GM23338 (cell line): ENCODE results near the gene PDE3A. TPM values are rescaled to one million over a fixed set of nuclear protein-coding genes. Genes with fewer than 3 reads are reported as not detected.

Experiments used
- ATAC-seq: fragments of 200-7000 bp; cut with Tn5 transposase; 3 replicates; pipeline ENCODE4 v1.9.1; 2020
- DNase-seq: peaks from one replicate; pipeline ENCODE4 v3.0.0-alpha.2; 2015; ENCODE audit warnings: low spot score
- H2AFZ ChIP-seq: fragments of 200-600 bp; sonication (generic); 2 replicates; pipeline ENCODE4 v1.8.0; 2016; ENCODE audit warnings: antibody characterized with exemption, mild to moderate bottlenecking, moderate library complexity
- H3F3A ChIP-seq: fragments of 200-600 bp; sonication (generic); replicated peaks from 2 replicates; pipeline ENCODE4 v1.8.0; 2017; ENCODE audit warnings: antibody characterized with exemption, mixed run types, low read depth
- H3K27ac ChIP-seq: fragments of 200-600 bp; sonication (generic); 2 replicates; pipeline ENCODE4 v1.6.1; 2016; ENCODE audit warnings: low read depth
- H3K27me3 ChIP-seq: fragments of 200-600 bp; sonication (generic); 2 replicates; pipeline ENCODE4 v1.8.0; 2016; ENCODE audit warnings: mild to moderate bottlenecking, mixed run types, moderate library complexity; ENCODE audit not compliant: insufficient read depth
- H3K36me3 ChIP-seq: fragments of 200-600 bp; sonication (generic); 2 replicates; pipeline ENCODE4 v1.8.0; 2016; ENCODE audit warnings: mild to moderate bottlenecking; ENCODE audit not compliant: insufficient read depth
- H3K4me1 ChIP-seq: fragments of 200-600 bp; sonication (generic); 2 replicates; pipeline ENCODE4 v1.8.0; 2016; ENCODE audit warnings: mild to moderate bottlenecking, moderate library complexity; ENCODE audit not compliant: insufficient read depth
- H3K4me2 ChIP-seq: fragments of 200-600 bp; sonication (generic); 2 replicates; pipeline ENCODE4 v1.7.1; 2017; ENCODE audit warnings: mixed run types
- H3K4me3 ChIP-seq: fragments of 200-600 bp; sonication (generic); 2 replicates; pipeline ENCODE4 v1.6.1; 2016; ENCODE audit warnings: mixed run types
- H3K79me2 ChIP-seq: fragments of 200-600 bp; sonication (generic); replicated peaks from 2 replicates; pipeline ENCODE4 v1.8.0; 2017; ENCODE audit warnings: mild to moderate bottlenecking; ENCODE audit not compliant: insufficient read depth
- H3K9me2 ChIP-seq: fragments of 200-600 bp; sonication (generic); 2 replicates; pipeline ENCODE4 v1.8.0; 2017; ENCODE audit not compliant: insufficient read depth
- H4K20me1 ChIP-seq: fragments of 200-600 bp; sonication (generic); replicated peaks from 2 replicates; pipeline ENCODE4 v1.8.0; 2017; ENCODE audit warnings: mild to moderate bottlenecking; ENCODE audit not compliant: insufficient read depth
- H3K27ac Mint-ChIP-seq: 2 replicates; pipeline ENCODE4 v1.8.0; 2020; ENCODE audit warnings: inconsistent platforms, mild to moderate bottlenecking, moderate library complexity, mixed read lengths
- H3K27me3 Mint-ChIP-seq: 3 replicates; pipeline ENCODE4 v1.8.0; 2022; ENCODE audit warnings: low read depth, mild to moderate bottlenecking, moderate library complexity, mixed read lengths, inconsistent platforms; ENCODE audit not compliant: insufficient read depth, poor library complexity
- H3K36me3 Mint-ChIP-seq: 3 replicates; pipeline ENCODE4 v1.8.0; 2021; ENCODE audit warnings: low read depth, mild to moderate bottlenecking, inconsistent platforms, moderate library complexity, mixed read lengths
- H3K4me1 Mint-ChIP-seq: 3 replicates; pipeline ENCODE4 v1.8.0; 2020; ENCODE audit warnings: mild to moderate bottlenecking, inconsistent platforms, mixed read lengths
- H3K4me3 Mint-ChIP-seq: 3 replicates; pipeline ENCODE4 v1.8.0; 2021; ENCODE audit warnings: moderate library complexity, mild to moderate bottlenecking, inconsistent platforms, mixed read lengths
- H3K9me3 Mint-ChIP-seq: 3 replicates; pipeline ENCODE4 v1.8.0; 2020; ENCODE audit warnings: moderate library complexity, mild to moderate bottlenecking, inconsistent platforms, mixed read lengths
- CREB1 ChIP-seq: fragments of 250-450 bp; sonication (Bioruptor Pico); IDR thresholded peaks from 2 replicates; pipeline ENCODE4 v1.5.0; 2020; ENCODE audit warnings: low read depth, mild to moderate bottlenecking, moderate library complexity
- EZH2 ChIP-seq: fragments of 200-600 bp; sonication (generic); IDR thresholded peaks from one replicate; pipeline ENCODE4 v1.8.0; 2017; ENCODE audit warnings: antibody characterized with exemption, mild to moderate bottlenecking, low read depth; ENCODE audit not compliant: unreplicated experiment
- EZH2phosphoT487 ChIP-seq: fragments of 200-600 bp; sonication (generic); IDR thresholded peaks from one replicate; pipeline ENCODE4 v1.8.1; 2018; ENCODE audit warnings: antibody characterized with exemption; ENCODE audit not compliant: unreplicated experiment
- JUNB ChIP-seq: IDR thresholded peaks from one replicate; pipeline ENCODE4 v1.6.1; 2016; ENCODE audit warnings: antibody characterized with exemption; ENCODE audit not compliant: unreplicated experiment
- NANOG ChIP-seq: IDR thresholded peaks from 2 replicates; pipeline ENCODE4 v1.6.1; 2016; ENCODE audit warnings: antibody characterized with exemption, borderline replicate concordance
- POLR2AphosphoS5 ChIP-seq: IDR thresholded peaks from 2 replicates; pipeline ENCODE4 v1.6.1; 2016; ENCODE audit warnings: antibody characterized with exemption, low read depth
- STAT1 ChIP-seq: IDR thresholded peaks from one replicate; pipeline ENCODE4 v1.6.1; 2016; ENCODE audit warnings: antibody characterized with exemption; ENCODE audit not compliant: unreplicated experiment
- ZNF114 ChIP-seq: fragments of 250-450 bp; sonication (Bioruptor Pico); IDR thresholded peaks from 2 replicates; pipeline ENCODE4 v1.5.0; 2020; ENCODE audit warnings: mild to moderate bottlenecking, moderate library complexity
- ZNF331 ChIP-seq: fragments of 250-450 bp; sonication (Bioruptor Pico); IDR thresholded peaks from 2 replicates; pipeline ENCODE4 v1.5.0; 2020; ENCODE audit warnings: low read depth, mild to moderate bottlenecking, moderate library complexity
- polyA plus RNA-seq: library from polyadenylated mRNA; unstranded; fragments of >200 nt; fragmentation: Nextera tagmentation; extraction: Ambion mirVana; gene quantifications from 2 replicates; pipeline ENCODE4 v1.2.1, GENCODE V29; 2016
- total RNA-seq: library from RNA; depleted of rRNA; stranded (reverse); fragments of >200 nt; shearing (Covaris generic); gene quantifications from 2 replicates; pipeline ENCODE4 v1.2.3, GENCODE V29; 2014
- TF ChIP-seq, protein P1 (sequence below), 2 experiments: fragments of 200-600 bp in 1 of 2; sonication (generic) in 1 of 2; conservative IDR thresholded peaks; 2 replicates each; pipeline versions ENCODE4 v1.5.1 to v1.6.1; 2016 to 2017; ENCODE audit warnings: antibody characterized with exemption in 2 of 2, low read depth in 2 of 2, mild to moderate bottlenecking in 2 of 2, moderate library complexity in 1 of 2
- TF ChIP-seq, protein P2 (sequence below): fragments of 250-450 bp; sonication (Bioruptor Pico); IDR thresholded peaks from 2 replicates; pipeline ENCODE4 v1.5.0; 2020; ENCODE audit warnings: mild to moderate bottlenecking, moderate library complexity
- TF ChIP-seq, protein P3 (sequence below): IDR thresholded peaks from 2 replicates; pipeline ENCODE4 v1.6.1; 2016; ENCODE audit warnings: antibody characterized with exemption
- TF ChIP-seq, protein P4 (sequence below): IDR thresholded peaks from one replicate; pipeline ENCODE4 v1.6.1; 2018; ENCODE audit warnings: antibody characterized with exemption; ENCODE audit not compliant: unreplicated experiment

PDE3A gene
- total and polyA plus RNA-seq, 2 experiments from 2014 or later = 2.7 to 9.2 TPM

DNA sequence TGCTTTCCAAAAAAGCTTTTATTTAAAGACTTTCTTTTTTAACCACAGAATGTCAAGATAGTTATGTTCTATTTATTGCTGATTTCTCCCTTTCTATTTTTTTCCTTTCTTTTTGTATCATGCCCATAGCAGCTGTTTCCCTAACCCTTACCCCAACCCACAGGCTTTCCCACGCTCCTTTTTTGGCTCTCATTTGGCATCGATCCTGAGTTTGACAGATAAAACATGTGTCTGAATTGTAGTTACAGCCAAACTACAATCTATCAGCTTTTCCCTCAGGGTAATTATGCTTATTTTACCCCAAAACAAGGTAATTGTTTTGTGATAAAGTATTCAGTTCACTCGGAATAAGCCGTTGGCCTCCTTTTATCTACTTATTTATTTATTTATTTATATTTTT, 46.7 kb downstream of the PDE3A start:
- Histone ChIP-seq H3K4me1 (peaks cover 23% of the 10 kb centered on the region), H3K9me2 (no peaks in the 10 kb centered on the region), H2AFZ (no peak overlapping the region), H3K27ac (no peak overlapping the region), H3K27me3 (no peaks in the 10 kb centered on the region), H3K4me2 (no peak overlapping the region), H4K20me1 (no peaks in the 10 kb centered on the region), H3K4me3 (no peak overlapping the region), H3F3A (no peaks in the 10 kb centered on the region), H3K36me3 (no peaks in the 10 kb centered on the region), H3K79me2 (no peaks in the 10 kb centered on the region)
- Mint-ChIP-seq H3K4me1 (peaks cover 16% of the 10 kb centered on the region), H3K36me3 (no peaks in the 10 kb centered on the region), H3K9me3 (no peaks in the 10 kb centered on the region), H3K27me3 (no peaks in the 10 kb centered on the region), H3K27ac (peak overlapping the region; percentile 49; the same call in 1 of the 2 replicates), H3K4me3 (no peak overlapping the region)
- TF ChIP-seq ZNF331 = no peak
- TF ChIP-seq, protein P1, sequence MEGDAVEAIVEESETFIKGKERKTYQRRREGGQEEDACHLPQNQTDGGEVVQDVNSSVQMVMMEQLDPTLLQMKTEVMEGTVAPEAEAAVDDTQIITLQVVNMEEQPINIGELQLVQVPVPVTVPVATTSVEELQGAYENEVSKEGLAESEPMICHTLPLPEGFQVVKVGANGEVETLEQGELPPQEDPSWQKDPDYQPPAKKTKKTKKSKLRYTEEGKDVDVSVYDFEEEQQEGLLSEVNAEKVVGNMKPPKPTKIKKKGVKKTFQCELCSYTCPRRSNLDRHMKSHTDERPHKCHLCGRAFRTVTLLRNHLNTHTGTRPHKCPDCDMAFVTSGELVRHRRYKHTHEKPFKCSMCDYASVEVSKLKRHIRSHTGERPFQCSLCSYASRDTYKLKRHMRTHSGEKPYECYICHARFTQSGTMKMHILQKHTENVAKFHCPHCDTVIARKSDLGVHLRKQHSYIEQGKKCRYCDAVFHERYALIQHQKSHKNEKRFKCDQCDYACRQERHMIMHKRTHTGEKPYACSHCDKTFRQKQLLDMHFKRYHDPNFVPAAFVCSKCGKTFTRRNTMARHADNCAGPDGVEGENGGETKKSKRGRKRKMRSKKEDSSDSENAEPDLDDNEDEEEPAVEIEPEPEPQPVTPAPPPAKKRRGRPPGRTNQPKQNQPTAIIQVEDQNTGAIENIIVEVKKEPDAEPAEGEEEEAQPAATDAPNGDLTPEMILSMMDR (conservative IDR thresholded peaks at IDR 0.05; ENCODE audit: low read depth in 2 of 2) = no peak
- TF ChIP-seq, protein P2, sequence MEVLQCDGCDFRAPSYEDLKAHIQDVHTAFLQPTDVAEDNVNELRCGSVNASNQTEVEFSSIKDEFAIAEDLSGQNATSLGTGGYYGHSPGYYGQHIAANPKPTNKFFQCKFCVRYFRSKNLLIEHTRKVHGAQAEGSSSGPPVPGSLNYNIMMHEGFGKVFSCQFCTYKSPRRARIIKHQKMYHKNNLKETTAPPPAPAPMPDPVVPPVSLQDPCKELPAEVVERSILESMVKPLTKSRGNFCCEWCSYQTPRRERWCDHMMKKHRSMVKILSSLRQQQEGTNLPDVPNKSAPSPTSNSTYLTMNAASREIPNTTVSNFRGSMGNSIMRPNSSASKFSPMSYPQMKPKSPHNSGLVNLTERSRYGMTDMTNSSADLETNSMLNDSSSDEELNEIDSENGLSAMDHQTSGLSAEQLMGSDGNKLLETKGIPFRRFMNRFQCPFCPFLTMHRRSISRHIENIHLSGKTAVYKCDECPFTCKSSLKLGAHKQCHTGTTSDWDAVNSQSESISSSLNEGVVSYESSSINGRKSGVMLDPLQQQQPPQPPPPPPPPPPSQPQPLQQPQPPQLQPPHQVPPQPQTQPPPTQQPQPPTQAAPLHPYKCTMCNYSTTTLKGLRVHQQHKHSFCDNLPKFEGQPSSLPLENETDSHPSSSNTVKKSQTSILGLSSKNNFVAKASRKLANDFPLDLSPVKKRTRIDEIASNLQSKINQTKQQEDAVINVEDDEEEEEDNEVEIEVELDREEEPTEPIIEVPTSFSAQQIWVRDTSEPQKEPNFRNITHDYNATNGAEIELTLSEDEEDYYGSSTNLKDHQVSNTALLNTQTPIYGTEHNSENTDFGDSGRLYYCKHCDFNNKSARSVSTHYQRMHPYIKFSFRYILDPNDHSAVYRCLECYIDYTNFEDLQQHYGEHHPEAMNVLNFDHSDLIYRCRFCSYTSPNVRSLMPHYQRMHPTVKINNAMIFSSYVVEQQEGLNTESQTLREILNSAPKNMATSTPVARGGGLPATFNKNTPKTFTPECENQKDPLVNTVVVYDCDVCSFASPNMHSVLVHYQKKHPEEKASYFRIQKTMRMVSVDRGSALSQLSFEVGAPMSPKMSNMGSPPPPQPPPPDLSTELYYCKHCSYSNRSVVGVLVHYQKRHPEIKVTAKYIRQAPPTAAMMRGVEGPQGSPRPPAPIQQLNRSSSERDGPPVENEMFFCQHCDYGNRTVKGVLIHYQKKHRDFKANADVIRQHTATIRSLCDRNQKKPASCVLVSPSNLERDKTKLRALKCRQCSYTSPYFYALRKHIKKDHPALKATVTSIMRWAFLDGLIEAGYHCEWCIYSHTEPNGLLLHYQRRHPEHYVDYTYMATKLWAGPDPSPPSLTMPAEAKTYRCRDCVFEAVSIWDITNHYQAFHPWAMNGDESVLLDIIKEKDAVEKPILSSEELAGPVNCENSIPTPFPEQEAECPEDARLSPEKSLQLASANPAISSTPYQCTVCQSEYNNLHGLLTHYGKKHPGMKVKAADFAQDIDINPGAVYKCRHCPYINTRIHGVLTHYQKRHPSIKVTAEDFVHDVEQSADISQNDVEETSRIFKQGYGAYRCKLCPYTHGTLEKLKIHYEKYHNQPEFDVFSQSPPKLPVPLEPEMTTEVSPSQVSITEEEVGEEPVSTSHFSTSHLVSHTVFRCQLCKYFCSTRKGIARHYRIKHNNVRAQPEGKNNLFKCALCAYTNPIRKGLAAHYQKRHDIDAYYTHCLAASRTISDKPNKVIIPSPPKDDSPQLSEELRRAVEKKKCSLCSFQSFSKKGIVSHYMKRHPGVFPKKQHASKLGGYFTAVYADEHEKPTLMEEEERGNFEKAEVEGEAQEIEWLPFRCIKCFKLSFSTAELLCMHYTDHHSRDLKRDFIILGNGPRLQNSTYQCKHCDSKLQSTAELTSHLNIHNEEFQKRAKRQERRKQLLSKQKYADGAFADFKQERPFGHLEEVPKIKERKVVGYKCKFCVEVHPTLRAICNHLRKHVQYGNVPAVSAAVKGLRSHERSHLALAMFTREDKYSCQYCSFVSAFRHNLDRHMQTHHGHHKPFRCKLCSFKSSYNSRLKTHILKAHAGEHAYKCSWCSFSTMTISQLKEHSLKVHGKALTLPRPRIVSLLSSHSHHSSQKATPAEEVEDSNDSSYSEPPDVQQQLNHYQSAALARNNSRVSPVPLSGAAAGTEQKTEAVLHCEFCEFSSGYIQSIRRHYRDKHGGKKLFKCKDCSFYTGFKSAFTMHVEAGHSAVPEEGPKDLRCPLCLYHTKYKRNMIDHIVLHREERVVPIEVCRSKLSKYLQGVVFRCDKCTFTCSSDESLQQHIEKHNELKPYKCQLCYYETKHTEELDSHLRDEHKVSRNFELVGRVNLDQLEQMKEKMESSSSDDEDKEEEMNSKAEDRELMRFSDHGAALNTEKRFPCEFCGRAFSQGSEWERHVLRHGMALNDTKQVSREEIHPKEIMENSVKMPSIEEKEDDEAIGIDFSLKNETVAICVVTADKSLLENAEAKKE = no peak
- TF ChIP-seq, protein P3, sequence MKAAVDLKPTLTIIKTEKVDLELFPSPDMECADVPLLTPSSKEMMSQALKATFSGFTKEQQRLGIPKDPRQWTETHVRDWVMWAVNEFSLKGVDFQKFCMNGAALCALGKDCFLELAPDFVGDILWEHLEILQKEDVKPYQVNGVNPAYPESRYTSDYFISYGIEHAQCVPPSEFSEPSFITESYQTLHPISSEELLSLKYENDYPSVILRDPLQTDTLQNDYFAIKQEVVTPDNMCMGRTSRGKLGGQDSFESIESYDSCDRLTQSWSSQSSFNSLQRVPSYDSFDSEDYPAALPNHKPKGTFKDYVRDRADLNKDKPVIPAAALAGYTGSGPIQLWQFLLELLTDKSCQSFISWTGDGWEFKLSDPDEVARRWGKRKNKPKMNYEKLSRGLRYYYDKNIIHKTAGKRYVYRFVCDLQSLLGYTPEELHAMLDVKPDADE = no peak
- no peak for TF ChIP-seq NANOG
- no peak for TF ChIP-seq ZNF114 (CRISPR knock-in tag)
- TF ChIP-seq EZH2 = no peak
- TF ChIP-seq JUNB = no peak
- TF ChIP-seq, protein P4, sequence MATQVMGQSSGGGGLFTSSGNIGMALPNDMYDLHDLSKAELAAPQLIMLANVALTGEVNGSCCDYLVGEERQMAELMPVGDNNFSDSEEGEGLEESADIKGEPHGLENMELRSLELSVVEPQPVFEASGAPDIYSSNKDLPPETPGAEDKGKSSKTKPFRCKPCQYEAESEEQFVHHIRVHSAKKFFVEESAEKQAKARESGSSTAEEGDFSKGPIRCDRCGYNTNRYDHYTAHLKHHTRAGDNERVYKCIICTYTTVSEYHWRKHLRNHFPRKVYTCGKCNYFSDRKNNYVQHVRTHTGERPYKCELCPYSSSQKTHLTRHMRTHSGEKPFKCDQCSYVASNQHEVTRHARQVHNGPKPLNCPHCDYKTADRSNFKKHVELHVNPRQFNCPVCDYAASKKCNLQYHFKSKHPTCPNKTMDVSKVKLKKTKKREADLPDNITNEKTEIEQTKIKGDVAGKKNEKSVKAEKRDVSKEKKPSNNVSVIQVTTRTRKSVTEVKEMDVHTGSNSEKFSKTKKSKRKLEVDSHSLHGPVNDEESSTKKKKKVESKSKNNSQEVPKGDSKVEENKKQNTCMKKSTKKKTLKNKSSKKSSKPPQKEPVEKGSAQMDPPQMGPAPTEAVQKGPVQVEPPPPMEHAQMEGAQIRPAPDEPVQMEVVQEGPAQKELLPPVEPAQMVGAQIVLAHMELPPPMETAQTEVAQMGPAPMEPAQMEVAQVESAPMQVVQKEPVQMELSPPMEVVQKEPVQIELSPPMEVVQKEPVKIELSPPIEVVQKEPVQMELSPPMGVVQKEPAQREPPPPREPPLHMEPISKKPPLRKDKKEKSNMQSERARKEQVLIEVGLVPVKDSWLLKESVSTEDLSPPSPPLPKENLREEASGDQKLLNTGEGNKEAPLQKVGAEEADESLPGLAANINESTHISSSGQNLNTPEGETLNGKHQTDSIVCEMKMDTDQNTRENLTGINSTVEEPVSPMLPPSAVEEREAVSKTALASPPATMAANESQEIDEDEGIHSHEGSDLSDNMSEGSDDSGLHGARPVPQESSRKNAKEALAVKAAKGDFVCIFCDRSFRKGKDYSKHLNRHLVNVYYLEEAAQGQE = no peak
- TF ChIP-seq EZH2phosphoT487 = no peak
- TF ChIP-seq CREB1 (CRISPR knock-in tag) = no peak
- TF ChIP-seq STAT1 = no peak
- TF ChIP-seq POLR2AphosphoS5 = no peak
- DNase-seq (no peak), ATAC-seq (no peak)
